HG03558 (cell line): ENCODE results near the gene ALDH3B1.
"Not testable (repeated sequence)": the region's sequence is repeated elsewhere in the genome, so short reads cannot be mapped to it uniquely, and the experiment has no call there.

Experiments
- ATAC-seq: cut with Tn5 transposase; IDR thresholded peaks from one replicate; pipeline ENCODE4 v1.9.1; 2021; ENCODE audit warnings: moderate number of reproducible peaks; ENCODE audit not compliant: unreplicated experiment; ENCODE audit errors: extremely low read depth

The ALDH3B1 gene

DNA sequence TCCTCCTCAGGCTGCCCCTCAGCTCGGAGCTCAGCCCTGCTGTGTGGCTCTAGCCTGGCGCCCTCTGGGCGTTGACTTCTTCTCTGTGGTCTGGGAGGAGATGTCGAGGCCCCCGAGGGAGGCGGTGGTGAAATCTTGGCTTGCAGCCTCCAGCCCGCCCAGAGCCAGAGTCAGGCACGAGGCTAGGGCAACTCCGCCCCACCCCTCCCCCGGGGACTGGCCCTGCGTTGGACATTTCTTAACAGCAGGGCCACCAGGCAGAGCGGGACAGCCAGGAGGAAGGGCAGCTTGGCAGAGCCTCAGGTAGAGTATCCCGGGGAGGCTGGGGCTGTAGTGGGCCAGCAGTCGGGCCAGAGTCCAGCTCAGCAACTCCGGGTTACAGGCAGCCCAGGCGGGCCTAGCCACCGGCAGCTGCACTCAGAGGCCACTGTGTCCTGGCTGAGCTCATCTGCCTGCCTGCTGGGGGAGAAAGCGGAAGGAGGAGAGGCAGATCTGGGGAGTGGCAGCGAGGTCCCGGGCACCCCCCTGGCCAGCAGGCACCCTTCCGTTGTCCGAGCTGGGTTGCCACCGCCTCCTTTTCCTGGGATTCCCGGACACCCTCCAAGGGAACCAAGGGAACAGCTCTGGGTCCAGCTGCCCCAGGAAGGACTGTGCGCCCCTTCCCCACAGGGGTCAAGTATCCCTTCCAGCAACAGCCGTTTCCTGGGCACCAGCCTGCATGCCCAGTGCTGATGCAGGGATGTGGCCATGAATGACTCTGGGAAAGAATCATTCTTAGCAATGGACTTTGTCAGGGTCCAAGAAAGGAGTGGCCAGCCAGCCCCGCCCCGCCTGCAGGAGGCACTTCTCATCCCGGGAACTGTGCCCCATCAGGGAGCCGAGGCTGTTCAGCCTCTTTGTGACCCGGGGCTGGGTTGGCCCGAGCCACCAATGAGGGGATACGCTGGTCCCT, at the start of gene ALDH3B1:
Gene ALDH3B1 (plus strand): TSS at position 238 of the 952 bp plus-strand sequence. CDS start 4,971 bp downstream, outside the sequence.
- no peak for ATAC-seq

DNA sequence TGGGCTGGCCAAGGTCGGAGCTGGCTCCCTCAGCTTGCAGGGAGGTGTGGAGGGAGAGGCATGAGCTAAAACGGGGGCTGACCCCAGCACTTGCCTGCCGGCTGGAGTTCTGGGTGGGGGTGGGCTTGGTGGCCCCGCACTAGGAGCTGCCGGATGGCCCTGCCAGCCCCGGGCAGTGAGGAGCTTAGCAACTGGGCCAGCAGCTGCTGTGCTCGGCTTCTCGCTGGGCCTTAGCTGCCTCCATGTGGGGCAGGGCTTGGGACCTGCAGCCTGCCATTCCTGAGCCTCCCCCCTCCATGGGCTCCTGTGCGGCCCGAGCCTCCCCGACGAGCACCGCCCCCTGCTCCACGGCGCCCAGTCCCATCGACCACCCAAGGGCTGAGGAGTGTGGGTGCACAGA, 46.9 kb upstream of the ALDH3B1 start:
- ATAC-seq, result not testable (repeated sequence)

GRCh38 chr11:67963879-67964278, 46.2 kb upstream of the ALDH3B1 start:
- not testable (repeated sequence) for ATAC-seq

DNA sequence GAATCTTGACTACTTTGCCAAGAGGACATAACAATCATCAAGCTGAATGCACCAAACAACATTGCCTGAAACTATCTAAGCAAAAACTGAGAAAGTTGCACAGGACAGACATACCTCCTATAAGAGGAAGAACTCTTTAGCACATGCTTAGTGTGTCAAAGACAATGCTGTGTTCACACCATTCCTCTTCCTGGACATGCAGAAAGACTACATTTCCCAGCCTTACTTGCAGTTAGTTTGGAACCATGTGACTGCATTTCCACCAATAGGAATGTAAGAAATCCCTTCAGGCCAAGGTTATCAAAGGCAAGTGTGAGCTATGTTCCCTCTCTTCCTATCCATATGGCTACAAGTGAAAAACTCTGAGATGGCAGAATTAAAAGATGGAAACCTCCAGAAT, 45.4 kb upstream of the ALDH3B1 start:
- not testable (repeated sequence) for ATAC-seq

GRCh38 chr11:67965830-67966348, 44.2 kb upstream of the ALDH3B1 start:
- ATAC-seq, result not testable (repeated sequence)

GRCh38 chr11:67974746-67975145, 35.4 kb upstream of the ALDH3B1 start:
- not testable (repeated sequence) for ATAC-seq

- not testable (repeated sequence) for ATAC-seq
These were observed 31.2 kb upstream of the ALDH3B1 start for GRCh38 chr11:67978766-67979418.

DNA sequence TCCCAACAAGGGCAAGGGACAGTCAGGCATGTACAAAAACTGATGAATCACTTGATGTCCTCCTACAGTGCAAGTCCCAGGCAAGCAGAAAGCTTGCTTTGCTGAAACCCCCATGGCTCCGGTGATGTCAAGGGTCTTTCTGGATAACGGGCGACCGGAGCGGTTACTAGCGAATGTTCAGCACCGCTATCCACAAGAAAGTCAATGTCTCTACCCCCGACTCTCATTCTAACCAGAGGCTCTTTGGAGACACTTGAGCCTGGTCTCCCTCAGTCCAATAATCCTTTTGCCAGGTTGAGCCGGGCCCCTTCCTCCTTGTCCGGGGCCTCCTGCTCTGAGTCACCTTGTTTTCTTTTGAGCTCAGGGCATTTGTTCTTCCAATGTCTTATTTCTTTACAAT, 28.9 kb upstream of the ALDH3B1 start:
- not testable (repeated sequence) for ATAC-seq

GRCh38 chr11:67982255-67982857, 27.8 kb upstream of the ALDH3B1 start:
- ATAC-seq, result not testable (repeated sequence)

GRCh38 chr11:67983951-67984350, 26.2 kb upstream of the ALDH3B1 start:
- no peak for ATAC-seq

DNA sequence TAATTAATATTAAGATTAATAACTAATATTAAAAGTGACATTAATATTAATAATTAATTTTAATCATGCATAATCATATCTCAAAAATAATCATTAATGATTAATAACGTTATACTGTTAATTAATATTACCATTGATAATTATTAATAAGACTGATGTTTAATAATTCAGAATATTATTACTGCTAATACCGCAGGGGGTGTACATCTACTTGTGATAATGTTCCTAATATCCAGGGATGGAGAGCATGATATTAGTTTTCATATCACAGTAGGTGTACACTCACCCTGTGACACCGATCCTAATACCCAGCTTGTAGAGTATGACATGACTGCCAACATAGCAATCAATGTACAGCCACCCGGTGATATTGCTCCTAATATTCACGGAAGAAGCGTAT, 24.8 kb upstream of the ALDH3B1 start:
- ATAC-seq, result not testable (repeated sequence)

- ATAC-seq, result not testable (repeated sequence)
These were observed 19.4 kb upstream of the ALDH3B1 start for GRCh38 chr11:67990546-67991346.

DNA sequence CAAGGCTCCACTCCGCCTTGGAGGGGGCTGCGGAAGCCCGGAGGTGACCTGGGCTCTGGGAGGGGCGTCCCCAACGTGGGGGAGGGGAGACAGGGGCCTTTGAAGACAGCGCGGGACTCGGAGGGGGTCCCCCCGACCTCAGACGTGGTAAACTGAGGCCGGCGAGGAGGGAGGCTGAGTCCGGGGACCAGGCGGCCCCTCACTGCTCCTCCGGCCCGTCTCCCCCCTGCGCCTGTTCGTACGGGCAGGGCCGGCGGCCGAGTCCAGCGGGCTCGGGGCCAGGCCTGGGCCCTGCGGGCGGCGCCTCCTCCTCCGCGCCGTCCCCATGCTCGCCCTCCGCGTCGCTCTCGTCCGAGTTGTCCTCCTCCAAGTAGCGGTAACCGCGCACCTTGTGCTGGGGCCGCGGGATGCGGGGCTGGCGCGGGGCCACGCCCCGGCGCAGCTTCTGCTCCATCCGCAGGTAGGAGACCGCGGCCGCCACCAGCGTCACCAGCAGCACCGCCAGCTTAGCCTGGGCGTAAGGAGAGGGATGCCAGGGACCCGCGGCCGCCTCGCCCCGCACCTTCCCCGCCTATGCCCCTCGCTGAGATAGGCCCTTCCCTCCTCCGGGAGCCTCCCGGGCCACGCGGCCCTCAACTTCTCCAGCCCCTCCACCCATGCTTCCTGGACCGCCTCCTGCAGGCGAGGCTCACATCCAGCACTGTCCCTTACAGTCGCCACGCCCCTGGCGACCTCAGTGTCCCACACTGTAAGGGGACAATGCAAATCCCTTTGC, 18.6 kb upstream of the ALDH3B1 start:
- not testable (repeated sequence) for ATAC-seq

GRCh38 chr11:67993821-67994220, 16.3 kb upstream of the ALDH3B1 start:
- ATAC-seq, result not testable (repeated sequence)

GRCh38 chr11:67994387-67994786, 15.7 kb upstream of the ALDH3B1 start:
- not testable (repeated sequence) for ATAC-seq

- ATAC-seq, result not testable (repeated sequence)
These were observed 15.0 kb upstream of the ALDH3B1 start for GRCh38 chr11:67995129-67995528.

DNA sequence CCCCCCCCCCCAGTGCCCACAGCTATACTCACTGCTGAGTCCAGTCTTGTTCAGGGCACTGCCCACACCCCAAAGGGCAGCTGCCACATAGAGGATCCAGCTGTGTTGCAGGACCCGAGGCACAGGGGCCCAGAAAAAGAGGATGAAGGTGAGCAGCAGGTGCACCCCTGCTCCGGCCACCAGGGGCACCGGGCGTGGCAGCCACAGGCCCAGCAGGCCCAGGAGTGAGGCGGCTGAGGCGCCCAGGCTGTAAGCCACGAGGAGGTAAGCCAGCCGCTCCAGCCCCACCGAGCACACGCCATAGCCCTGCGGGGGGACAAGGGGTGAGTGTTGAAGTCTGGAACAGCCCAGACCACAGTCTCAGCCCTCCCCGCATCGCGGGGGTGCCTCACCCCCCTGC, 14.5 kb upstream of the ALDH3B1 start:
- ATAC-seq, result not testable (repeated sequence)

GRCh38 chr11:67996051-67996450, 14.1 kb upstream of the ALDH3B1 start:
- no peak for ATAC-seq
